ENCODE measurements around the gene DICER1. TPM values are rescaled to one million over a fixed set of nuclear protein-coding genes. Genes with fewer than 3 reads are reported as not detected.

Gene DICER1
- total and polyA plus RNA-seq, 12 donors, result 4.9 to 38.8 (median 27.2) TPM

- H3K4me1 ChIP-seq, result no peaks in the 10 kb centered on the region
- H3K27ac ChIP-seq, result no peak overlapping the region
- no peaks in the 10 kb centered on the region for H3K36me3 ChIP-seq
- H3K9me3 ChIP-seq, result no peaks in the 10 kb centered on the region
- WGBS, 2 donors, result 81 to 83% methylated on average over 9 of the region's 9 CpGs
- H3K27me3 ChIP-seq, result no peaks in the 10 kb centered on the region
- intact Hi-C loops (cut with DNase I), result no loop called here
- no peak overlapping the region for H3K4me3 ChIP-seq
- DNase-seq (no peak), ATAC-seq (no peak)
- TF ChIP-seq, protein P1, sequence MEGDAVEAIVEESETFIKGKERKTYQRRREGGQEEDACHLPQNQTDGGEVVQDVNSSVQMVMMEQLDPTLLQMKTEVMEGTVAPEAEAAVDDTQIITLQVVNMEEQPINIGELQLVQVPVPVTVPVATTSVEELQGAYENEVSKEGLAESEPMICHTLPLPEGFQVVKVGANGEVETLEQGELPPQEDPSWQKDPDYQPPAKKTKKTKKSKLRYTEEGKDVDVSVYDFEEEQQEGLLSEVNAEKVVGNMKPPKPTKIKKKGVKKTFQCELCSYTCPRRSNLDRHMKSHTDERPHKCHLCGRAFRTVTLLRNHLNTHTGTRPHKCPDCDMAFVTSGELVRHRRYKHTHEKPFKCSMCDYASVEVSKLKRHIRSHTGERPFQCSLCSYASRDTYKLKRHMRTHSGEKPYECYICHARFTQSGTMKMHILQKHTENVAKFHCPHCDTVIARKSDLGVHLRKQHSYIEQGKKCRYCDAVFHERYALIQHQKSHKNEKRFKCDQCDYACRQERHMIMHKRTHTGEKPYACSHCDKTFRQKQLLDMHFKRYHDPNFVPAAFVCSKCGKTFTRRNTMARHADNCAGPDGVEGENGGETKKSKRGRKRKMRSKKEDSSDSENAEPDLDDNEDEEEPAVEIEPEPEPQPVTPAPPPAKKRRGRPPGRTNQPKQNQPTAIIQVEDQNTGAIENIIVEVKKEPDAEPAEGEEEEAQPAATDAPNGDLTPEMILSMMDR (IDR thresholded peaks at IDR 0.05), result no peak
Observed at GRCh38 chr14:95058491-95058890, 98.8 kb downstream of the DICER1 start.

- ATAC-seq, result no peak
- Histone ChIP-seq H3K36me3 (no peaks in the 10 kb centered on the region), H3K4me3 (no peak overlapping the region), H3K27ac (no peak overlapping the region), H3K9me3 (no peaks in the 10 kb centered on the region), H3K27me3 (no peaks in the 10 kb centered on the region), H3K4me1 (no peaks in the 10 kb centered on the region)
- no peak for DNase-seq
- WGBS, 2 donors, result 79 to 80% methylated on average over 8 of the region's 8 CpGs
- intact Hi-C loops (cut with DNase I), result no loop called here
- TF ChIP-seq, protein P1 (IDR thresholded peaks at IDR 0.05), result no peak
Observed at GRCh38 chr14:95057851-95058250, 99.5 kb downstream of the DICER1 start.

GRCh38 chr14:95057147-95057546, 100.2 kb downstream of the DICER1 start:
- no peaks in the 10 kb centered on the region for H3K36me3 ChIP-seq
- TF ChIP-seq, protein P1 (IDR thresholded peaks at IDR 0.05), result no peak
- DNase-seq (no peak), ATAC-seq (no peak)
- H3K4me1 ChIP-seq, result no peaks in the 10 kb centered on the region
- 69 to 77% methylated on average over 8 of the region's 8 CpGs for WGBS, 2 donors
- intact Hi-C loops (cut with DNase I), result no loop called here
- H3K27me3 ChIP-seq, result no peaks in the 10 kb centered on the region
- no peak overlapping the region for H3K27ac ChIP-seq
- H3K9me3 ChIP-seq, result no peaks in the 10 kb centered on the region
- H3K4me3 ChIP-seq, result no peak overlapping the region

- intact Hi-C loops (cut with DNase I), result no loop called here
- H3K4me3 ChIP-seq, result no peak overlapping the region
- no peak overlapping the region for H3K27ac ChIP-seq
- no peaks in the 10 kb centered on the region for H3K36me3 ChIP-seq
- no peaks in the 10 kb centered on the region for H3K4me1 ChIP-seq
- DNase-seq, result no peak
- H3K27me3 ChIP-seq, result no peaks in the 10 kb centered on the region
- no peaks in the 10 kb centered on the region for H3K9me3 ChIP-seq
- ATAC-seq, result no peak
- TF ChIP-seq, protein P1 (IDR thresholded peaks at IDR 0.05), result no peak
- 76 to 79% methylated on average over 10 of the region's 10 CpGs for WGBS, 2 donors
Observed at GRCh38 chr14:95056476-95056875, 100.9 kb downstream of the DICER1 start.
